Activated CD4-positive, alpha-beta T cell treated with anti-CD3 and anti-CD28 coated beads, Interleukin-2, amount 10 ng/mL, durations not matched to agents 24 days and 14 days (primary cell): Measurements from ENCODE around the gene ARHGAP6. TPM values are rescaled to one million over a fixed set of nuclear protein-coding genes. Genes with fewer than 3 reads are reported as not detected.

Experiments used
- DNase-seq: peaks from one replicate; pipeline ENCODE4 v3.0.0; 2022
- H3K27ac Mint-ChIP-seq: one replicate; pipeline ENCODE4 v1.8.0; 2022; ENCODE audit warnings: mild to moderate bottlenecking, mixed read lengths
- H3K27me3 Mint-ChIP-seq: one replicate; pipeline ENCODE4 v1.8.0; 2022; ENCODE audit warnings: mixed read lengths
- H3K36me3 Mint-ChIP-seq: one replicate; pipeline ENCODE4 v1.8.0; 2022; ENCODE audit warnings: low read depth, mild to moderate bottlenecking, mixed read lengths
- H3K4me1 Mint-ChIP-seq: one replicate; pipeline ENCODE4 v1.8.0; 2021; ENCODE audit warnings: mixed read lengths
- H3K4me3 Mint-ChIP-seq: one replicate; pipeline ENCODE4 v1.8.0; 2022; ENCODE audit warnings: mild to moderate bottlenecking, moderate library complexity, mixed read lengths
- H3K9me3 Mint-ChIP-seq: one replicate; pipeline ENCODE4 v1.8.0; 2021; ENCODE audit warnings: mixed read lengths
- intact Hi-C: fragments of 100-400 bp; cut with micrococcal nuclease; formaldehyde crosslinking; loops from one replicate; pipeline ENCODE4 v1.15.1; 2023
- total RNA-seq: library from RNA; stranded (reverse); gene quantifications from 2 replicates; pipeline ENCODE4 v1.2.3, GENCODE V29; 2022

The ARHGAP6 gene
- total RNA-seq, 1 donor from 2014 or later, result not detected

DNA sequence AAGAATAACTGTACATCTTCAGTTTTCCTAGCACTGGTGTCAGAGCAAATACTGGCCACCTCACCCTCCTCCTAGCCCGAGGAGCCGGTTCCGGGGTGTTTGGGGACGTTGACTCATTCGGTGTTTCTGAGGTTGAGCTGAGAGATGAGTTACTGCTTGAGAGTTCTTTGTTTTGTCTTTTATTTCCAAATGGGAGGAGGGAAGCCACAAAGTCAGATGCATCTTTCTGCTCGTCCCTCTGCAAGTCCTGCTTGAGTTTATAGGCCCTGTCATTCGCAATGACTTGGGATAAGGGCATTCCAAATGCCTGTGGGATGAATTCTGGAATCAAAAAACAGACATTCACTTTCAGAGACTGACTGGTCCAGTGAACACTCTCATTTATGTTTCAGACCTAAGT is 477.1 kb downstream of the ARHGAP6 start:
- no peaks in the 10 kb centered on the region for H3K4me1 Mint-ChIP-seq
- intact Hi-C loops, result no loop called here
- no peak overlapping the region for H3K4me3 Mint-ChIP-seq
- no peaks in the 10 kb centered on the region for H3K36me3 Mint-ChIP-seq
- H3K9me3 Mint-ChIP-seq, result no peaks in the 10 kb centered on the region
- no peak for DNase-seq
- H3K27me3 Mint-ChIP-seq, result no peaks in the 10 kb centered on the region
- H3K27ac Mint-ChIP-seq, result no peak overlapping the region

DNA sequence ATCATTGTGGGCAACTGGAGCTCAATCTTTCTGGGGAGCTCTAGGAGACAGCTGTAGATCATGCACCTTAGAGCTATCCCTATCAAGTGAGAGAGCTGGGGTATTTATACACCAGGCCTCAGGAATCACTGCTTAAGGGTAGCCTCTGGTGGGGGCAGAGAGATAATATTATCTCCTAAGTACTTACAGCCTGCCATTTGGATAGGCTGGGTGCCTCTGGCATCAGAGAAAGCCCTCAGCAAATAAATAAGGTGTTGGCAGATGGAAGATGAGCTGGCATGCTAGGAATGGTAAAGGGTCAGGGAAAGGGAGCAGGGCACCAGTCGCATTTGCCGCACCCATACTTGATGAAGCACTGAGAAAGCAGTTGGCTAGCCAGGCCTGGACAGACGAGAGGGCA is 478.7 kb downstream of the ARHGAP6 start:
- Mint-ChIP-seq H3K36me3 (no peaks in the 10 kb centered on the region), H3K4me1 (no peaks in the 10 kb centered on the region), H3K27ac (no peak overlapping the region), H3K27me3 (no peaks in the 10 kb centered on the region), H3K9me3 (no peaks in the 10 kb centered on the region), H3K4me3 (no peak overlapping the region)
- intact Hi-C loops, result no loop called here
- DNase-seq, result no peak

GRCh38 chrX:11185861-11186260 is 479.9 kb downstream of the ARHGAP6 start:
- Mint-ChIP-seq H3K4me3 (no peak overlapping the region), H3K27me3 (no peaks in the 10 kb centered on the region), H3K4me1 (no peaks in the 10 kb centered on the region), H3K9me3 (no peaks in the 10 kb centered on the region), H3K36me3 (no peaks in the 10 kb centered on the region), H3K27ac (no peak overlapping the region)
- no peak for DNase-seq
- intact Hi-C loops, result no loop called here

DNA sequence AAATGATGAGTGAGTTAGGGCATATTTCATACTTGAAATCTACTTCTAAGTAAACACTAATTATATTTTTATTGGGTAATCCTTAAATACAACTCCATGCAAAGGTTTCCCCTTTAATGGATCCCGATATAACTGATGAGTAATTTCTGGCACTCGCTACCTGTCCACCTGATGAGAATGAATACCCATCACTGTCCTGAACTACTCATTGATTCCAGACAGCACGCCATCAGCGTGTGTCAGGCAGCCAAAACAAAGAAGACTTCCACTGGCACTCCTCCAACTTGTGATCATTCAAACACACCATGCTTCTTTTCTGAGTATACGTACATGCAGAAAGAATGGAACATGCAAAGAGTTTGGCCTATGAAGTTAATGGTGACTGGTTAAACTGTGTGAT is 485.1 kb downstream of the ARHGAP6 start:
- H3K9me3 Mint-ChIP-seq, result no peaks in the 10 kb centered on the region
- intact Hi-C loops, result no loop called here
- no peak overlapping the region for H3K4me3 Mint-ChIP-seq
- no peak overlapping the region for H3K27ac Mint-ChIP-seq
- H3K36me3 Mint-ChIP-seq, result no peaks in the 10 kb centered on the region
- no peaks in the 10 kb centered on the region for H3K27me3 Mint-ChIP-seq
- no peak for DNase-seq
- no peaks in the 10 kb centered on the region for H3K4me1 Mint-ChIP-seq

DNA sequence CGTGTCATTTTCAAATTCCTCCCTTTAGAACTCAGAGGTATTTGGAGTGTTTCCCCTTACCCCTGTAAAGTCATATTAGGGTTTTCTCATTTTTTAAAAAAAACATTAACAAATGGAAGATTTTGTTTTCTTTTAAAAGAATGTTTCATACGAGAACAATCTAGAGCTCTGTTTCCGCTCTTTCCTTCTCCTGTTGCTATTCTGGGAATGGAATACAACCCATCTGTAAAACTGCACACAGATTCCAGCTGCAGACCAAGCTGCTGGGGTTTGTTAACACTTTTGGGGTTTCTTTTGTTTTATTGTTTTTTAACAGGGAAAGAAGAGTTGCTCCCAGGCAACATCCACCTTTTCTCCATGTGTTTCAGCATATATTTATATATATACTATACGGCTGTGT is 493.3 kb downstream of the ARHGAP6 start:
- Mint-ChIP-seq H3K9me3 (no peaks in the 10 kb centered on the region), H3K36me3 (no peaks in the 10 kb centered on the region), H3K4me3 (no peak overlapping the region), H3K27me3 (no peaks in the 10 kb centered on the region), H3K4me1 (no peaks in the 10 kb centered on the region), H3K27ac (no peak overlapping the region)
- intact Hi-C loops, result no loop called here
- no peak for DNase-seq

GRCh38 chrX:11171956-11172355 is 493.8 kb downstream of the ARHGAP6 start:
- DNase-seq, result no peak
- H3K36me3 Mint-ChIP-seq, result no peaks in the 10 kb centered on the region
- H3K9me3 Mint-ChIP-seq, result no peaks in the 10 kb centered on the region
- H3K4me3 Mint-ChIP-seq, result no peak overlapping the region
- H3K27me3 Mint-ChIP-seq, result no peaks in the 10 kb centered on the region
- no peak overlapping the region for H3K27ac Mint-ChIP-seq
- intact Hi-C loops, result no loop called here
- no peaks in the 10 kb centered on the region for H3K4me1 Mint-ChIP-seq

GRCh38 chrX:11164433-11164832 is 501.3 kb downstream of the ARHGAP6 start:
- no peaks in the 10 kb centered on the region for H3K27me3 Mint-ChIP-seq
- H3K9me3 Mint-ChIP-seq, result no peaks in the 10 kb centered on the region
- no peaks in the 10 kb centered on the region for H3K36me3 Mint-ChIP-seq
- H3K4me1 Mint-ChIP-seq, result no peaks in the 10 kb centered on the region
- no peak for DNase-seq
- intact Hi-C loops, result no loop called here
- no peak overlapping the region for H3K4me3 Mint-ChIP-seq
- no peak overlapping the region for H3K27ac Mint-ChIP-seq

- Mint-ChIP-seq H3K9me3 (no peaks in the 10 kb centered on the region), H3K27ac (no peak overlapping the region), H3K36me3 (no peaks in the 10 kb centered on the region), H3K27me3 (no peaks in the 10 kb centered on the region), H3K4me3 (no peak overlapping the region), H3K4me1 (no peaks in the 10 kb centered on the region)
- DNase-seq, result no peak
- intact Hi-C loops, result no loop called here
Measured at GRCh38 chrX:11159149-11159548, 506.6 kb downstream of the ARHGAP6 start.

- no peaks in the 10 kb centered on the region for H3K27me3 Mint-ChIP-seq
- no peak overlapping the region for H3K27ac Mint-ChIP-seq
- intact Hi-C loops, result no loop called here
- no peak for DNase-seq
- H3K36me3 Mint-ChIP-seq, result no peaks in the 10 kb centered on the region
- H3K9me3 Mint-ChIP-seq, result no peaks in the 10 kb centered on the region
- H3K4me3 Mint-ChIP-seq, result no peak overlapping the region
- H3K4me1 Mint-ChIP-seq, result no peaks in the 10 kb centered on the region
Measured at GRCh38 chrX:11151799-11152559, 513.7 kb downstream of the ARHGAP6 start.

GRCh38 chrX:11148401-11148800 is 517.3 kb downstream of the ARHGAP6 start:
- no peak overlapping the region for H3K27ac Mint-ChIP-seq
- H3K27me3 Mint-ChIP-seq, result no peaks in the 10 kb centered on the region
- H3K4me1 Mint-ChIP-seq, result peaks cover 2% of the 10 kb centered on the region
- no peak for DNase-seq
- no peaks in the 10 kb centered on the region for H3K36me3 Mint-ChIP-seq
- no peaks in the 10 kb centered on the region for H3K9me3 Mint-ChIP-seq
- no peak overlapping the region for H3K4me3 Mint-ChIP-seq
- intact Hi-C loops, result no loop called here

GRCh38 chrX:11146411-11146810 is 519.3 kb downstream of the ARHGAP6 start:
- Mint-ChIP-seq H3K4me3 (no peak overlapping the region), H3K36me3 (no peaks in the 10 kb centered on the region), H3K9me3 (no peaks in the 10 kb centered on the region), H3K4me1 (peaks cover 2% of the 10 kb centered on the region), H3K27me3 (no peaks in the 10 kb centered on the region), H3K27ac (no peak overlapping the region)
- no peak for DNase-seq
- intact Hi-C loops, result no loop called here

DNA sequence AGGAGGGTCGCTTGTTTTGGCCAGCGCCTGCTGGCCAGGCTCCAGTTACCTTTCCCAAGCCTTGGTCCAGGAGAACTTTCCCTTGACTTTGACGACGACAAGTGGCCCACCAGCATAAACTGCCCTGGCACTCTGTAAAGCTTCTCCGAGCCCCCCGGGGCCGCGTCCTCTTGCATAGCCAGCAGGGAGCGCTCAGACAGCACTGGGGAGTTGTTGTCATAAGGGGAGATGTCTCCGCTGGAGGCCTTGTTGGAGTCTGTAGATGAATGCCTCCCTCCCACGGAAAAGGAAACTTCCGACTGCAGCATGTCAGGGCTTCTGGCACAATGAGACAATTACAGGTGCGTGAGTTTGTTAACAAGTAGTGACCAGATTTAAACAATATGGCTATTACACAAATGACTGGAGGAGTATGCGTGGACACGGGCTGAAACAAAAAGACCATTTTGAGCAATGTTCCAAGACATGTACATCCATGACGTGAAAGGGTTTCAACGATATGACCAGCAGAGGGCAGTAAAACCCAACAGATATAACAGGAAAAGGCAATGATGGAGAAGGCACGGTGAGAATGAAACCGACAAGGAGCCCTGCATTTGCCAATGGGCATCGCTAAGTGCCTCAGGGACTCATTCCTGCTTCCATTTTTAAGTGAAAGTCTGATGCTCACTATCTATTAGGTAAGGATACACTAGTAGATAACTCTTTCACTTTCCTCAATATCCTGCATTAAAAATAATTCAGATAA is 521.6 kb downstream of the ARHGAP6 start:
- DNase-seq, result peak; percentile 85
- Mint-ChIP-seq H3K4me3 (no peak overlapping the region), H3K4me1 (peaks cover 2% of the 10 kb centered on the region), H3K9me3 (no peaks in the 10 kb centered on the region), H3K27ac (no peak overlapping the region), H3K36me3 (no peaks in the 10 kb centered on the region), H3K27me3 (no peaks in the 10 kb centered on the region)
- intact Hi-C loops, result loop anchor here (2.0 kb wide), 1 partner anchor 389 kb away; no protein-coding TSS in a partner anchor

DNA sequence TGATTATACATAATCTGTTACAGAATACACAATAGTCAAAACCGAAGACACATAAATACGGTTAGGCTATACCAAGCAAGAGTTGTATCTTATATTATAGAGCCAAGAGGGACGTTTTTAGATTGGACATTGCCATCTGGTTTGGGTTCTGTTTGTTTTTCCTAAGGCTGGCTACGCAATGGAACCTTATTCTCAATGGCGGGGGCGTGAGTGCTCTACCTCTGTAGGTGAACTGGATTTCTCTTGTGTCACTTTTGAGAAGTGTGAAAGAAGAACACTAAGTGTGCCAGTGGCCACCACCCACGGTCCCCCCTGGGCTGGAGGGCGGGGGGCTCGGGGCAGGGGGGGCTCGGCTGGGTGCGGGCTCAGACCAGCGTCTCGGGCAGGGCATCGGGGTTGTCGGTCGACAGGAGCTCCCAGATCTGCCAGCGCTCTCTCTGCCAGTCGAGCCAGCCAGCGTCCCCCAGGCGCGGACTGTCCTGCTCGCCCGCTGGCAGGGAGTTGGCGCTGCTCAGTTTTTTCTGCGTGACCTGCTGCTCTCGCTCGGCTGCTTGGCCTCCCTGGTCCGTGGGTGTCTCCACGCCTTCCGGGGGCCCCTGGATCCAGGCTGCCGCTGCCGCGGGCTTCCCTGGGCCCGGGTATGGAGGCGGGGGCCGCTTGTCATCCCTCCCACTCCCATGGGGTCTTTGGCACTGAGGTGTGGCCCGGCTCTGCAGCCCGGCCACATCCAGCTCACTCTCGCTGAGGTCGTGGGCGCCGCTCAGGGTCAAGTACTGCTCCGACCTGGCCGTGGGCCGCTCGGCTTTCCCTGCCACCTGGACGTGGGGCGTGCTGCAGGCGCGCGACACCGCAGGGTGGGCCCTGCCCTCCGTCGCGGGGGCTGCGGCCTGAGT is 527.0 kb downstream of the ARHGAP6 start:
- no peaks in the 10 kb centered on the region for H3K36me3 Mint-ChIP-seq
- no peak overlapping the region for H3K4me3 Mint-ChIP-seq
- intact Hi-C loops, result no loop called here
- H3K27ac Mint-ChIP-seq, result no peak overlapping the region
- H3K27me3 Mint-ChIP-seq, result no peaks in the 10 kb centered on the region
- no peak for DNase-seq
- no peaks in the 10 kb centered on the region for H3K9me3 Mint-ChIP-seq
- no peaks in the 10 kb centered on the region for H3K4me1 Mint-ChIP-seq
